Sigmoid colon (tissue), 7 donors: ENCODE measurements around the gene ATG13. TPM values are rescaled to one million over a fixed set of nuclear protein-coding genes. Genes with fewer than 3 reads are reported as not detected.
A peak's percentile ranks its signal among the peaks of the same experiment; 100 is the strongest.
"Not testable (repeated sequence)": the region's sequence is repeated elsewhere in the genome, so short reads cannot be mapped to it uniquely, and the experiment has no call there.

ENCODE experiments used
- DNase-seq: peaks from one replicate; pipeline ENCODE4 v3.0.0-alpha.2; 2019
- H3K27ac ChIP-seq, 4 donors: fragments of 200-600 bp; sonication (generic); one replicate each; pipeline ENCODE4 v1.5.1; 2016 to 2019; ENCODE audit warnings: mild to moderate bottlenecking in 1 of 4
- H3K27me3 ChIP-seq, 3 donors: fragments of 200-600 bp; sonication (generic); one replicate each; pipeline ENCODE4 v1.5.1; 2019; ENCODE audit warnings: mild to moderate bottlenecking in 1 of 3
- H3K36me3 ChIP-seq, 4 donors: fragments of 200-600 bp; sonication (generic); one replicate each; pipeline ENCODE4 v1.5.1; 2016 to 2019
- H3K4me1 ChIP-seq, 4 donors: fragments of 200-600 bp; sonication (generic); one replicate each; pipeline ENCODE4 v1.5.1; 2017 to 2019
- H3K4me3 ChIP-seq, 4 donors: fragments of 200-600 bp; sonication (generic); one replicate each; pipeline ENCODE4 v1.5.1; 2017 to 2019; ENCODE audit warnings: mild to moderate bottlenecking in 2 of 4, moderate library complexity in 1 of 4
- H3K9me3 ChIP-seq, 4 donors: fragments of 200-600 bp in 3 of 4; sonication (generic) in 3 of 4; one replicate each; pipeline versions ENCODE4 v1.5.1 to v1.6.1; 2013 to 2019
- EP300 ChIP-seq, 4 donors: sonication (generic); formaldehyde crosslinking; IDR thresholded peaks; one replicate each; pipeline ENCODE4 v1.6.1; 2017; ENCODE audit warnings: antibody characterized with exemption in 4 of 4
- POLR2A ChIP-seq, 2 donors: fragments of 450-650 bp; IDR thresholded peaks; one replicate each; pipeline ENCODE4 v1.6.1; 2016; ENCODE audit warnings: antibody characterized with exemption in 2 of 2, mild to moderate bottlenecking in 2 of 2, moderate library complexity in 2 of 2
- POLR2AphosphoS5 ChIP-seq, 4 donors: sonication (generic); formaldehyde crosslinking; IDR thresholded peaks; one replicate each; pipeline ENCODE4 v1.6.1; 2017; ENCODE audit warnings: antibody characterized with exemption in 4 of 4
- WGBS, 2 donors: extraction: QIAGEN DNeasy Blood & Tissue Kit; methylation state at CpG; one replicate each; pipeline ENCODE4 v1.1.7; 2013; 5-methylcytosine and 5-hydroxymethylcytosine counted together
- intact Hi-C: fragments of 100-400 bp; cut with DNase I; formaldehyde crosslinking; loops from one replicate; pipeline ENCODE4 v1.15.1; 2023
- polyA plus RNA-seq, 3 donors: library from polyadenylated mRNA; stranded (reverse); fragments of 200-250 nt; gene quantifications; one replicate each; pipeline ENCODE4 v1.2.3, GENCODE V29; 2013
- total RNA-seq, 4 donors: library from RNA; depleted of rRNA; stranded (reverse); fragments of >200 nt; gene quantifications; one replicate each; pipeline ENCODE4 v1.1.0, GENCODE V29; 2016
- TF ChIP-seq, protein P1 (sequence below), 4 experiments: fragments of 450-650 bp in 3 of 4; fragments of 200-600 bp in 1 of 4; IDR thresholded peaks; one replicate each; pipeline ENCODE4 v1.5.1; 2016 to 2019; ENCODE audit warnings: antibody characterized with exemption in 4 of 4, mild to moderate bottlenecking in 3 of 4, moderate library complexity in 2 of 4
- donor health status: healthy with polysubstance abuse.
- donor health status: Bipolar disorder and iron deficiency.
- donor health status: healthy.

Gene ATG13
- 10 to 100 TPM; 47.7 to 96.4 (median 52.7) TPM for total RNA-seq
- polyA plus RNA-seq, result 10 to 100 TPM; 27.6 to 48.5 (median 34.2) TPM

DNA sequence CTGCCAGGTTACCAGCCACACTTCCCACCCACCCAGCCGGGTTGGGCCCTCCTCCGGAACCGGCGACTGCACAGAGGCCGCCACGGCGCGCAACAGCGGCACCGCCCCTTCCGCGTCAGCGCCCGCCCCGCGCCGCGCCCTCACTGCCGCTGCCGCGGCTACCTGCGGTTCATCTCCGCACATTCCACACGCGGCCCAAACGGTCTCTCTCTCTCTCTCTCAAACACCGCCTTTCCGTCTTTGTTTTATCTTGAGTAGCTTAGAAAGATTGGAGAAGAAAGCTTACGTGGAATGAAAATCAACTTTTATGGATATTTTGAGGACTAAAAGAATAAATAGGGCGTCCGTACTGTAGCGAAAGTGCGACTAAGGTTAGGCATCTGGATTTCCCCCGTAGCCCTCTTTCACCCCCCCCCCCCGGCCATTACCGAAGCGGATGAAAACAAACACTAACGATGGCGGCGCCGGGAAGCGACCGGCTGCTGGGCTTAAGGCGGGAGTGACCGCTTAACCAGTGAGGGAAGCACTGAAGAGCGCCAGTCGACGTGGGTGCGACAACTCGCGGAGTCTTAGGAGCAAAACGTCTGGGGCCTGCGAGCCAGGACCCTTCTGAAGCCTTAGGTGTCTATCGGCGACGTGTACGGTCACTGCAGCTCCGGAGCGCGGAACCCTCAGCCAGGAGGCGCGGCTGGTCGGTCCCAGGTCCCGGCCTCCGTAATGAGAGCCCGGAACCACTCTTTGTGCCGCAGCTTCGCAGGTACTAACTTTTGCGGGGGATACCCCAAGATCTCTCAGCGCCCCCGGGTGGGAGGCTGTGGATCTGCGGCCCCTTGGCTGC, at the start of gene ATG13, which contains the start of gene HARBI1:
Gene ATG13 (plus strand): TSS at position 420 of the 838 bp plus-strand sequence. CDS start 26,739 bp downstream, outside the sequence.
Gene HARBI1 (minus strand): TSS at position 94 of the 838 bp plus-strand sequence. CDS start 990 bp downstream, outside the sequence.
- TF ChIP-seq POLR2A (IDR thresholded peaks at IDR 0.05), result no peak
- TF ChIP-seq, protein P1, sequence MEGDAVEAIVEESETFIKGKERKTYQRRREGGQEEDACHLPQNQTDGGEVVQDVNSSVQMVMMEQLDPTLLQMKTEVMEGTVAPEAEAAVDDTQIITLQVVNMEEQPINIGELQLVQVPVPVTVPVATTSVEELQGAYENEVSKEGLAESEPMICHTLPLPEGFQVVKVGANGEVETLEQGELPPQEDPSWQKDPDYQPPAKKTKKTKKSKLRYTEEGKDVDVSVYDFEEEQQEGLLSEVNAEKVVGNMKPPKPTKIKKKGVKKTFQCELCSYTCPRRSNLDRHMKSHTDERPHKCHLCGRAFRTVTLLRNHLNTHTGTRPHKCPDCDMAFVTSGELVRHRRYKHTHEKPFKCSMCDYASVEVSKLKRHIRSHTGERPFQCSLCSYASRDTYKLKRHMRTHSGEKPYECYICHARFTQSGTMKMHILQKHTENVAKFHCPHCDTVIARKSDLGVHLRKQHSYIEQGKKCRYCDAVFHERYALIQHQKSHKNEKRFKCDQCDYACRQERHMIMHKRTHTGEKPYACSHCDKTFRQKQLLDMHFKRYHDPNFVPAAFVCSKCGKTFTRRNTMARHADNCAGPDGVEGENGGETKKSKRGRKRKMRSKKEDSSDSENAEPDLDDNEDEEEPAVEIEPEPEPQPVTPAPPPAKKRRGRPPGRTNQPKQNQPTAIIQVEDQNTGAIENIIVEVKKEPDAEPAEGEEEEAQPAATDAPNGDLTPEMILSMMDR (IDR thresholded peaks at IDR 0.05), result peak; percentile 50 to 86 (median 80)
- peak in 1 of 4 donors; percentile 21 for TF ChIP-seq EP300 (IDR thresholded peaks at IDR 0.05)
- peak; percentile 6 to 66 (median 49) for TF ChIP-seq POLR2AphosphoS5 (IDR thresholded peaks at IDR 0.05)
- intact Hi-C loops, result loop anchor here (2.0 to 10.0 kb wide), 3 partner anchors 60 to 493 kb away; partner anchors contain the start of gene PHF21A
- Histone ChIP-seq H3K4me3 (peak within 1 kb of the TSS; percentile 71 to 97 (median 83)), H3K27me3 (no peaks in the 10 kb centered on the region), H3K27ac (peak within 1 kb of the TSS; percentile 92 to 97 (median 92)), H3K4me1 (peaks cover 0 to 36% (median 29%) of the 10 kb centered on the region in 4 donors), H3K9me3 (no peaks in the 10 kb centered on the region), H3K36me3 (peaks cover 0 to 21% (median 0%) of the 10 kb centered on the region in 4 donors)
- 0 to 1% methylated on average over 72 of the region's 72 CpGs for WGBS, 2 donors
- peak; percentile 91 for DNase-seq

DNA sequence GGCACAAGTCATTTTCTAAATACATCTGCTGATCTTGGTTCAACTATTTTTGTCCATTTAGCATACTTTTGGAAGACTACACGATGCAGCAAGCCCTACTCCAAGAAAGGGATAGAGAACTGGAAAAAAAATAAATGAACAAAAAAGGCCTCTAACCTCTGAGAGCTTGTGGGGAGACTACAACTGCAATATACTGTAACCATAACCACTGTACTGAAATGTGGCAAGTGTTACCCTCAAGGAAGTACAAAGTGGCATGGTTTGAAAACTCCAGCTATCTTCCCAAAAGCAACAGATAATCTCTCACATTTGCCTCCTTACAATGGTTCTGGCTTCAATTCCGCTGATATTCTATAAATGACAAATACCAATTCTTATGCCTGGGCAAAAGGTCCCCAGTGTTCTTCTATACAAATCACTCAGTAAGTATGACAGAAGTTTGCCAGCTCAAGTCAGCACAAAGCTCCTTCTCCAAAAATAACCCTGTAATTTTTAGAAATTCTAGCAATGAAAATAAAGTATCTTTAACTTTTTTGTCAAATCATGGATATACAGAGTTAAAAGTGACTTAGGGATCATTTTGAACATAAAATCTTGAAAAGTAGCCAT, 46.5 kb upstream of the ATG13 start:
- H3K27ac ChIP-seq, result no peak overlapping the region
- 80 to 89% methylated on average over 2 of the region's 2 CpGs for WGBS, 2 donors
- H3K4me3 ChIP-seq, result no peak overlapping the region
- no peaks in the 10 kb centered on the region for H3K36me3 ChIP-seq
- intact Hi-C loops, result no loop called here
- no peaks in the 10 kb centered on the region for H3K9me3 ChIP-seq
- peaks cover 0 to 13% (median 10%) of the 10 kb centered on the region in 4 donors for H3K4me1 ChIP-seq
- no peak for DNase-seq
- TF ChIP-seq POLR2AphosphoS5 (IDR thresholded peaks at IDR 0.05) (no peak), POLR2A (IDR thresholded peaks at IDR 0.05) (no peak)
- H3K27me3 ChIP-seq, result no peaks in the 10 kb centered on the region

DNA sequence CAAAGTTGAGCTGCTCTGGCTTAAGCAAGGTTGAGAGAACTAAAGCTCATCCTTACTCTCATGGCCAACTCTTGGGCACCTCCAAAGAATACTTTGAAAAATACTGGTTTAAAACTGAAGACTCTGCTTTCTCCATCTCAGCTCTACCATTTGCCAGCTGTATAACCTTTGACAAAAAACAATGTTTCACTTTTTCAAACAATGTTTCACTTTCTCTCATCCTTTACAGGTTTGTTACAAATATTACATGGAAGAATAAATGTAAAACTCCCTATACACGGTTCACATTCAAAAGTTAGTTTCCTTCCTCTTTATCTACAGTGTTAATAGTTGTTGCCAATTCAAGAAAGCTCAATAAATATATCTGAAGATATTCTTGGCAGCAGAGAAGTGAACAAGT, 42.7 kb upstream of the ATG13 start:
- TF ChIP-seq POLR2A (IDR thresholded peaks at IDR 0.05) (no peak), POLR2AphosphoS5 (IDR thresholded peaks at IDR 0.05) (no peak), EP300 (IDR thresholded peaks at IDR 0.05) (no peak)
- TF ChIP-seq, protein P1 (IDR thresholded peaks at IDR 0.05), result no peak
- Histone ChIP-seq H3K4me3 (no peak overlapping the region), H3K36me3 (no peaks in the 10 kb centered on the region), H3K27me3 (no peaks in the 10 kb centered on the region), H3K4me1 (peaks cover 0 to 13% (median 8%) of the 10 kb centered on the region in 4 donors), H3K9me3 (no peaks in the 10 kb centered on the region), H3K27ac (no peak overlapping the region)
- DNase-seq, result no peak
- intact Hi-C loops, result no loop called here
- 38 to 45% methylated on average over 1 of the region's 1 CpG for WGBS, 2 donors

DNA sequence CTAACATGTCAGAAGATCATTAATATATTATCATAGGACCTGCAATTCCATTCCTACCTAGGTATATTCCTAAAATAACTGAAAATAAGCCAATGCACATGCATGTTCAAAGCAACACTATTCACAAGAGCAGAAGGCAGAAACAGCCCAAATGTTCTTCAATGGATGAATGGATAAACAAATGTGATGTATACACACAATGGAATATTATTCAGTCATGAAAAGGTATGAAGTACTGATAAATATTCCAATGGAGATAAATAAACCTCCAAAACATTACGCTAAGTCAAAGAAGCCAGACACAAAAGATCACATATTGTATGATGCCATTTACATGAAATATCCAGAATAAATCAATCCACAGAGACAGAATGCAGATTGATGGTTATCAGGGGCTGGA, 40.3 kb upstream of the ATG13 start:
- Histone ChIP-seq H3K27ac (no peak overlapping the region), H3K4me1 (peaks cover 0 to 8% (median 8%) of the 10 kb centered on the region in 4 donors), H3K36me3 (no peaks in the 10 kb centered on the region), H3K9me3 (no peaks in the 10 kb centered on the region), H3K27me3 (no peaks in the 10 kb centered on the region), H3K4me3 (no peak overlapping the region)
- TF ChIP-seq, protein P1 (IDR thresholded peaks at IDR 0.05), result no peak
- no peak for TF ChIP-seq EP300 (IDR thresholded peaks at IDR 0.05)
- 96% methylated on average over 1 of the region's 1 CpG for whole genome bisulfite sequencing, 2 donors
- intact Hi-C loops, result no loop called here
- DNase-seq, result no peak

DNA sequence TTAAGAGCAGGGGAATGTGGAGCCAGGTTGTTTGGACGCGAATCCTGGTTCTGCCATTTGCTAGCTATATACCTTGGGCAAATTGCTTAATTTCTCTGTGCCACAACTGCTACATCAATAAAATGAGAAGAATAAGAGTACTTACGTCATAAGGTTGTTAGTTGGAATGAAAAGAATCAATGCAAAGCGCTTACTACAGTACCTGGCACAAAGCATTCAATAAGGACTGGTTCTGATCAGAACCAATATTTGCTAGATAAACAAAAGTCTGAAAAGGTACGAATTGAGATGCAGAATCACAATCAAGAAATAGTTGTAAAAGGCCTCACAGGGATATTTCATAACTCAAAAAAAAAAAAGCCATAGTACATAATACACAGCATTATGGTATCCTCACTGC, 34.8 kb upstream of the ATG13 start:
- intact Hi-C loops, result no loop called here
- H3K4me1 ChIP-seq, result no peaks in the 10 kb centered on the region
- H3K4me3 ChIP-seq, result no peak overlapping the region
- H3K9me3 ChIP-seq, result no peaks in the 10 kb centered on the region
- no peaks in the 10 kb centered on the region for H3K27me3 ChIP-seq
- no peak for DNase-seq
- peaks cover 0 to 10% (median 0%) of the 10 kb centered on the region in 4 donors for H3K36me3 ChIP-seq
- no peak overlapping the region for H3K27ac ChIP-seq
- WGBS, 2 donors, result 43 to 87% methylated on average over 5 of the region's 5 CpGs
- TF ChIP-seq POLR2AphosphoS5 (IDR thresholded peaks at IDR 0.05) (no peak), EP300 (IDR thresholded peaks at IDR 0.05) (no peak), POLR2A (IDR thresholded peaks at IDR 0.05) (no peak)
- TF ChIP-seq, protein P1 (IDR thresholded peaks at IDR 0.05), result no peak

DNA sequence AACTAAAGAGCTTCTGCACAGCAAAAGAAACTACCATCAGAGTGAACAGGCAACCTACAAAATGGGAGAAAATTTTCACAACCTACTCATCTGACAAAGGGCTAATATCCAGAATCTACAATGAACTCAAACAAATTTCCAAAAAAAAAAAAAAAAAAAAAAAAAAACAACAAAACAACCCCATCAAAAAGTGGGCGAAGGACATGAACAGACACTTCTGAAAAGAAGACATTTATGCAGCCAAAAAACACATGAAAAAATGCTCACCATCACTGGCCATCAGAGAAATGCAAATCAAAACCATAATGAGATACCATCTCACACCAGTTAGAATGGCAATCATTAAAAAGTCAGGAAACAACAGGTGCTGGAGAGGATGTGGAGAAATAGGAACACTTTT, 33.8 kb upstream of the ATG13 start:
- 96 to 100% methylated on average over 1 of the region's 1 CpG for WGBS, 2 donors
- intact Hi-C loops, H3K27ac ChIP-seq, DNase-seq, H3K4me3 ChIP-seq, H3K4me1 ChIP-seq, H3K9me3 ChIP-seq, H3K27me3 ChIP-seq: not testable (repeated sequence)
- peaks cover 0 to 10% (median 0%) of the 10 kb centered on the region in 4 donors for H3K36me3 ChIP-seq
